Right lung (tissue), 5 donors: Measurements from ENCODE around the gene C16orf82. TPM values are rescaled to one million over a fixed set of nuclear protein-coding genes. Genes with fewer than 3 reads are reported as not detected.

ENCODE experiments used
- polyA plus RNA-seq, 5 donors: library from polyadenylated mRNA; unstranded; fragments of 120-200 nt; gene quantifications; one replicate each; pipeline versions ENCODE4 v1.2.1 to v1.2.3, GENCODE V29; 2013; ENCODE audit warnings: inconsistent platforms in 1 of 5, low replicate concordance in 1 of 5; ENCODE audit not compliant: insufficient read length in 5 of 5, insufficient read depth in 1 of 5

The C16orf82 gene
- polyA plus RNA-seq, 5 donors = not detected

Other genes with a start within 250 kb of the C16orf82 start
- 1 to 10 TPM; 8.1 to 10.0 (median 8.8) TPM for gene KDM8, start 136.6 kb downstream of the C16orf82 start, polyA plus RNA-seq
- 10 to 100 TPM; 64.5 to 69.8 (median 67.3) TPM for gene NSMCE1, start 201.8 kb downstream of the C16orf82 start, polyA plus RNA-seq
- gene IL4R, start 247.0 kb downstream of the C16orf82 start, polyA plus RNA-seq = 10 to 100 TPM; 27.7 to 37.6 (median 34.4) TPM